HG02884 (cell line): Measurements from ENCODE around the gene PLXNA4.

Experiments
- ATAC-seq: cut with Tn5 transposase; IDR thresholded peaks from one replicate; pipeline ENCODE4 v1.9.1; 2021; ENCODE audit warnings: mild to moderate bottlenecking, moderate library complexity; ENCODE audit not compliant: unreplicated experiment

Gene PLXNA4

DNA sequence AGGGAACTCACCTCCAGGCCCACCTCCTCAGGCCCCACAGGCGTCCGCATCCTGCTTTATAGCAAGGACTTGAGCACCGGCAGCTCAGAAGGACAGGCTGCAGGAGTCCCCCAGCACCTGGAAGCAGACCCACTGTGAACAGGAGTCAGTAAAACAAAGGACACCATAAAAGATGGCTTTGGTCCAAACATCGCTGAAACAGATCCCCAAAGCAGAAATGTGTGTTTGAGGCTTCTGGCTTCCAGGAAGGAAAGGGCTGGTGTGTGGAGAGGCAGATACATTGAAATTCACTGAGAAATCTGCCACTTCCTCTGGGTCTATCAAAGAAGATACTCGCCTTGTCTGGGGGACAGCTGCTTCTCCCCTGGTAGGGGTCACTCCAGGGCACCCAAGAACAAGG is 286.2 kb downstream of the PLXNA4 start:
- ATAC-seq = no peak

DNA sequence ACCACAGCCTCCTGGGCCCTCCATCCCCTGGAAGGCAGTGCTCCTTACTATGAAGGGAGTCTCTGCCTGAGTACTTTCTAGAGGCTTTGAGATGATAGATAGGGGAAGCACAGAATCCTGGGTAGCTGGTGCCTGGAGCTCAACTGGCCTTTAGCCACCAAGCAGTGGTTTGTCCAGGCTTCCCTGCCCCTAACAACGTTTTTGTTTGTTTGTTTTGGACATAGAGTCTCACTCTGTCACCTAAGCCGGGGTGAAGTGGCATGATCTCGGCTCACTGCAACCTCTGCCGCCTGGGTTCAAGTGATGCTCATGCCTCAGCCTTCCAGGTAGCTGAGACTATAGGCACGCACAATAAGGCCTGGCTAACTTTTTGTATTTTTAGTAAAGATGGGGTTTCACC is 289.4 kb downstream of the PLXNA4 start:
- ATAC-seq = no peak

DNA sequence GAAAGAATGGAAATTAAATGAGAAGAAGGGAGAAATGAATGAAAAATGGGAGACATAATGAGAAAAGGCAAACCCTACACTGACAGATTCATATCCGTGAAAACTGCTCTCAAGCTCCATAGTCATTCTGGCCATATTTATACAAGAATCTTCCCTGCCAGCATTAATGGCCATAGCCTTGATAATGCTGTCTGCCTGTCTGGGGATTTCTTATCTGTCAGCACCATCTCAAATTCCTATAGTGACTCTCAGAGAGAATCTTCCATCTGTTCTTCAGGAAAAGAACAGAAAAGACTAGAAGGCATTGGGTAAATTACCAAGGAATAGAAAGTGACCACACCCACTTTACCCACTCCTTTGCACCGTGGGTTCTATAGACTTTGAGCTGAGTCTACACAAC is 295.9 kb downstream of the PLXNA4 start:
- no peak for ATAC-seq

DNA sequence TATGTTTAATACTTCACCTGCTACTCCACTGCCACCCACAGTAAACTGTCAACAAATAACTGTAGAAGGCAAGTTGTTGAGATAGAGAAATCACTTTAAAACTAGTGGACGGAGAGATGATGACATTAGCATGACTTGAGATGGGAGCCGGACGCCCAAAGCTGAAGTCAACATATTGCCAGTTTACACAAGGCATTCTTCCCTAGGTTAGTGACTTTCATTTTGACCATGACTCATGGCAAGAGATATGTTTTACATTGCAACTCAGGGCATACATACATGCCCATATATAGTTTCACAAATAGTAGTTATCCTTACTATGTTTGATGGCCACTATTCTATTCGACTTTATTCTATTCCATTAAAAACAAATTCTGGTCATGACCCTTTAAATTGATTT is 296.6 kb downstream of the PLXNA4 start:
- ATAC-seq = no peak

DNA sequence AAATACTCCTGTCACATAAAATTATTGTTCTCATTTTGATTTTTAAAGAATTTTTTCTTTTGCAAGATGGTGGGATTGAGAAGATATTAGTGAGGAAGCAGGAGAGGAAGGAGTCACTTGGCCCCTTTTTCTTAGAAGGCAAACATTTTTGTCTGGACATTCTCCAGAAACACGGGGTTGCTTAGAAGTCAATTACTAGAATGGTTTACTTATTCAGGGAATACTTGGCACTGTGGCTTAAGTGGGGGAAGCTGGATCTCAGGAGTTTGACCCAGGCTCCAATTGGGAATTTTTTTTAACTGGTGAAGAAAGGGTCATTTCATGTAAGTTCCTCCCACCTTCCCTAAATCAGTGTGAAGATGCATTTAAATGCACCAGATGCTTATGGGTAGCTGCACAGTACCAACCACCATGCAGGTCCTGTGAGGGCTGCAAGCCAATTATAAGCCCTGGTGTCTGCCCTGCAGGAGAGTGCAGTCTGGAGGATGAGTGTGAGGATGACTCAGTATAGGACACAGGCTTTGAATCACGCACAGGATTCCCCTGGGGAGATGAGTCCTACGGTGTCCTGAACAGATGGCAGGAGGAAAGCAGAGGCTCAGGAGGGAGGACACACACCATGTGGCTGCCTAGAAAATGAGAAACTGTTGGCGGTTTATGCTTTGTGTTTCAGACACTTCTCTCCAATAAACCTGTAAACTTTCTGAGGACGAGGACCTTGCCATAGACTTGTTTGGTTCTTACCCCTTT is 299.1 kb downstream of the PLXNA4 start:
- no peak for ATAC-seq

DNA sequence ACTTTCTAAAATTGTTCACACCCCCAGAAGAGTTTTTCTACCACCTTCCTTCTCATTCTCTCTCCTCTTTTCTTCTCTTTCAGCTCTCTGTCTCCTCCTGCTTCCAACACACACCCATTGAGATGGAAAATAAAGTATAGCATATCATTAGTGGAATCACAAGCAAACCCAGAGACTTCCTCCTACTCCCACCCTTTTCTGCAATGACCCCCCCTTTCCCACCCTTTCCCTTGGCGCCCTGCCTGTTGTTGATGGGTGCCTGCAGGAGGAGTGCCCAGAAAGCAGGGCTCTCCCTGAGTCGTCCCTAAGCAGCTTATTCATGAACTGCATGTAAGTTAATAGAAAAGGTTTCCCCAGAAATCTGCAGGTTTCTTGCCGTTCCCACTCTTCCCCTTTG is 300.0 kb downstream of the PLXNA4 start:
- ATAC-seq = no peak

DNA sequence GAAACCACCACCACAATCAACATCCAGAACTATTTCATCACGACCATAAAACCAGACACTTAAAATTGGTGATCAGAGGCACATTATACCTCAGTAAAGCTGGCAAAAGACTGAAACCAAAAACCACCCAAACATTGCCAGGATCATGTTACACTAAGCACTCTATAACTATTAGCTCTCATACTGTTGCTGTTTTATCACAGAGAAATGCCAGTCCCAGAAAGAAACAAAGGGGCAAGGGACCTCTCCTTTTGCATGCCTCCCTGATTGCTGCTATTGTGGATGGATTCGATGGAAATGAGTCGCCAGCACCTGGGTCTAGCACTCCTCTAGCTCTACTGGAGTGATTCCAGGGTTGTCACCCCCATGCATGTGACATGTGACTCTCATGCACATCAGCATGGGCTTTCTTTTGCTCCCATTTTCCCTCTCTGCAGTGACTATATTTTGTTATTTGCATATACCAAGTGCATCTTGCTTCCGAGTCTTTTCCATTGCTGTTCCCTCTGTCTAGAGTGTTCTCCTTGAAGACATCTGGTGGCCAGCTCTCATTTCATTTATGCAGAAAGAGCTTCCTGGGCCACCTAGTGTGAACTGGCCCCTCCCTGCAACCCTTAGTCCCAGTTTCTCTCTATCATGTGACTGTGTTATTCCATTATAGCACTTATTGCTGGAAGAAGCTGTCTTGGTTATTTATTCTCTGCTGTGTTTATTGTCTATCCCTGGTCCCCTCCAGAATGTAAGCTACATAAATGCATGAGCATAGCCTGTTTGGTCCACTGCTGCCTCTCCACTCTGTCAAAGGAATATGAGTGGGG is 300.6 kb downstream of the PLXNA4 start:
- ATAC-seq = no peak

DNA sequence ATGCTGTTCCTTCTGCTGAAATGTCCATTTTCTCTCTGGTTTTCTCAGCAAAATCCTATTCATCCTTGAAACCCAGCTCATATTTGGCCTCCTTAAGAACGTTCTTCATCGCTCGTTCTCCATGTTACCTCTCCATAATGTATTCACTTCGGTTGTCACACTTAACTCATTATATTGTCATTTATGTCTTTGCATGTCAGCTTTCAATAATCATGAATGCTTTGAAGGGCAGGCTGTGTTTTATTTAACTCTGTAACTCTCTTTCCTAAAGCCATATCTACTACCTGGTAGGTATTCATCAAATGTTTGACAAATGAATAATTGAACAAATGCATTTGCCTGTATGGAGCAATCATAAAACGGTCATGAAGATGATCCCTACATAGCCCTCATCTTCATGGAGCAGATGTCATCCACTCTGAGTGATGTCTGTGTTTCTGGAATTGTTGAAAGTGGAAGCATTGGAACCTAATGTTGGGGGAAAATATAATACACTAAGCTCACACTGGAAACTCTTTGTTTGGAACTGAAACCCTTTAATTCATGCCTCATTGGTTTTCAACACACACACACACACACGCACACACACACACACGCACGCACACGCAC is 303.4 kb downstream of the PLXNA4 start:
- ATAC-seq = no peak

DNA sequence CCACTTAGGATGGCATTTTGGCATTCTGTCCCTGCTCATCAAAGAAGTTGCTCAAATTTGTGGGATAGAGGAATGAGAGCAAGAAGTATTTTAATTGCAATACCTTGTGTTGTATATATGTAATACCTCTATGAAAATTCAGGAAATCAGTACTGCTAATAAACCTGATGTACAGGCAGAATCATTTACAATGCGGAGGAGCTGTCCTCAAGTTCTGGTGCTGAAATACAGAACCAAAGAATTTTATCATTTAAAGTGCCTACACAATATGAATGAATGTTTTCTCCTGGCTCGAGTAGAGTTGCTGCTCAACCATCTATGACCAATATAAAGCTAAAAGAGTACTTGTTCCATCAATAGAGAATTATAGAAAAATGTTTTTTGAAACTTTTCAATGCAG is 305.8 kb downstream of the PLXNA4 start:
- ATAC-seq = no peak

DNA sequence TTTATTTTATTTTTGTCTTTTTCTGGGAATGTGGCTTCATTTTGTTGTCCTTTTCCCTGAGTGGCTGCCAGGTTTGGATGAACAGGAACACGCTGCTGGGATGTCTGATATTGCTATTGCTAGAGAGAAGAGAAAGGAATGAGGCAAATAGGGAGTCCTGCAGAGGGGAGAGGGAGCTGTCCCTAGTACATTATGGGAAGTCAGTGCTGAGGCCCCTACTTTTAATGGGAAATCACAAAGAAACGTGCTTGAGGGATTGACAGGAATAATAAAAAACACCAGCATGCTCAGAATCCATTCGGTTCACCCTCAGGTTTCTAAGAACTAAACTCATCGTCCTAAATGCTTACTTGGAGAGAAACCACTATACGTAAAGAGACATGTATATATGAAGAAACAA is 306.6 kb downstream of the PLXNA4 start:
- ATAC-seq = no peak

DNA sequence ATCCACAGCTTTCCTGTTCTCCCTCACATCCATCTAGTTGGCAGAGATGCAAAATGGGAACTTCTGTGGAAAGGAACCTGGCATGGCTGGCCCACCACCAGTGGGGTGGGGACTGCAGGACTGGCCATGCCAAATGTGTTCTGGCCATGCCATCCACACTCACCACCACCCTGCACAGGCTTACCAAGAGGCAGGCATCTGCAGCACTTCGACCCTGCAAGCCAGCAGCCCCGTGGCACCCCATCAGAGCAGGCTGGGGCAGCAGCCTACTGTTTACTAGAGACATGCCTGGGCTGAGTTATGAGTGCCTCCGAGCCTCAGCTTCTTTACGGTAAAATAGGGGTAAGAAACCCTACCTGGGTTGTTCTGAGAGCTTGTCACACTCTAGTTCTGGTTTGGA is 313.1 kb downstream of the PLXNA4 start:
- ATAC-seq = no peak

DNA sequence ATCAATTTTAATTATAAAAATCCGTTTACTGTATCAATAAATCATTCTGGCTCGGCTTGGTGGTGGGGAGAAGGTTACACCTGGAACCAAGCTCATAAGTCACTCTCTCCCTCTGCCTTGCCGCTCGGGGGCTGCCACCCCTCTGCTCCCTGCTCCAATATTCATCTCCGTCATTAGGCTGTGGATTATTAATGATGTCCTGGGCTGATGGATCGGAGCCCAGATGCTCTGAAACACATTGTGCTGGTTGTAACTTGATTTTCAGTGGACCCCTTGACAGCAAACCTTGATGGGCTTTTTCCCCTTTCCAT is 314.2 kb downstream of the PLXNA4 start:
- no peak for ATAC-seq

DNA sequence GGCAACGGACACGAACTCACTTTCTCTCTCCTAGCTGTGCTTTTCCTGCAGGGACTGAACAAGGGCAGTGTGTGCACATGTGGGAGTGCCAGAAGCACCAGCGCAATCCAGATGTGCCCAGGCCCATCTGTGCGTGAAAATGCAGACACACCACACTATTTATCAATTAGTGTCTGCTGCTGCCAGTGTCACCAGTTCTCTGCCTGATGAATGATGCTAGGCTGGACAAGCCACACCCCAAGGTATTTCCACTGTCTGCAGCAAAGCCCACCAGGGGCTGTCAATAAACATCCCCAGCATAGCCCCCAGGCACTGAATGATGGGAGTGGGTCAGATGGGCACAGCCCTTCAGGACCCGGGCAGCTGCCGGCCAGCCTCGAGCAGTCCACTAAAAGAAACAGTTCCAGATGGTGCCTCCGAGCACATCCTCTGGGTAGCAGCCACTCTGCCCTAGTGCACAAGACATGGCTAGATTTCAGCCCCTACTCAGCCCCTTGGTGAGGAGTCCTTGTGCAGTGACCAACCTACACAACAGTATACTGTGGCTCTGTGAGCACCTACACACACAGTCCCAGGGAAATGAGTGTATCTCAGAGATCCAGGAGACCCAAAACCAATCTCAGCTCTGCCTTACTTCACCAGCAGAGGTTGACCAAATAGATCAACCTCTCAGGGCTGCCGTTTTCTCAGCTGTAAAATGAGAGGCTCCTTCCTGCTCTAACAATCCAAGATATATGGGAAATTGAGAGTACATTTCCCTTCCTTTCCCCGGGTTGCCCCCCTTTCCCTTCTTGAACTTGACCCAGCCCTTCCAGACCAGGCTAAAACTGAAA is 314.7 kb downstream of the PLXNA4 start:
- no peak for ATAC-seq

DNA sequence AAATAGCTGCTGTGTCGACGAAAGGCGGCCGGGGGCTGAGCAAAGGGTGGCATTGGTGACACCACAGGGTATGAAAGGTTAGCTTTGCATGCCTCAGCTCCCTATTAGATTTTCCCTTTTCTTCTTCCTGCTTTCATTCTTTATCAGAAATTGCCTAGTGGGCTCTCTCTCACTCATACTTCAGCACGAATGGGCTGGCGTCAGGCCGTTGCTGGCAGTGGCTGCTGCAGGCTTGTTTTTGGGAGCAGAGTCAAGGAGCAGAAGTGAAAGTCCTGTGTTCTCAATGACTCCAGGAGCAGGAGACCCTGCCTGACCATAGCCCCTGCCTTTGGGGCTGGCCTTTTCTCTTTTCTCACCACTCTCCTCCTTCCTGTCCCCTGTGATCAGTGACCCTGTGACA is 318.0 kb downstream of the PLXNA4 start:
- ATAC-seq = no peak

DNA sequence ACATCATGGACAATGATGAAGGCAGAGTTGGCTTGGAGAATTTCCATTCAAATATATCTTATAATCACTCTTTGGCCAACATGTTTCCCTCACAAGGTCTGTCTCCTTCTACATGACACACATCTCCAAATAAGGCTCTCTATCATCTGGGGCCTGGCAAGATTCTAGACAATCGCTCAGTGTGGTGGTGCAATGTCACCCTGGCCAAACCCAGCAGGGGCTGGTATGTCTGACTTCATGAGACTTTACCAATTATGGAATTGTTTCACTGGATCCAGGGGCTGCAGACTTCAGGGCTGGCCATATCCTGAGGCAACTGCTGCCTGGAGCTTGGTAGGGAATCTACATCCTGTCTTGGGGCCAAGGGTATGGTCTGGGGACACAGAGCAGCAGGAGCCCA is 319.0 kb downstream of the PLXNA4 start:
- ATAC-seq = no peak

DNA sequence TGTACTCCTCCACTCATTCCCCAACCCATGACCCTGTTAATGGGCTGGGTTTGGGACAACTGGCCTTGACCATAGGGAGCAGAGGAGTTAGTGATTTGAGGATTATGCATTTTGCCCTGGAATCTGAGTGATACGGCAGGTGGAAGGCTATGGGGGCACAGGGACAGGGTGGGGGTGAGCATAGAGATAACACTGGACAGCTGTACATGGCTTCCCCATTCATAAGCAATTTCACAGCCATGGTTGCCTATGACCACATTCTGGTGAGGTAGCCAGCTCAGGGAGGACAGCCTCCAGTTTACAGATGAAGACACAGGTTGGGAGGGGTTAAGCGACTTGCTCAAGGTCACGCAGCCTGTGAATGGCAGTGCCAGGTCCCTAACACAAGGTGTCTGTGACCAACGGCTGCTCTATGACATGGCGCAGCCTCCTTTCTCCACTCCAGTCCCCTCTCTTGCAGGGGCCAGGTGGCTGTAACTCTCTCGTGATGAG is 319.5 kb downstream of the PLXNA4 start:
- no peak for ATAC-seq

DNA sequence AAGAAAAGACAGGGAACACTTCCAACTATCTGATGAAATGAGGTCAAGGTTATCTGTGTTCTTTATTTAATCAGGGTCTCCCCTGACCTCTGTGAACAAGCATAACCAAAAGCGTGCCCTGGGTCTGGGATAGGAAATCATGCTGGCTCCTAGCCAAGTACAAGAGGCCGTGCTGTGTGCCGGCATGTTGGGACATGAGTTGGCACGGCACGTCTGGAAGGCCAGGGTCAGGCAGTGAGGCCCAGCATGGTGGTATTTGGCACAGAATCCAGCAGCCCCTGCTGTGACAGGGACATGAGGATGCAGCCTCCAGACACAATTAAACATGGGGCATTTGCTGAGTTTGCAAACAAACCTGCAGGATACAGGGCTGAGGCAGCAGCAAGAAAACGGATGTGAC is 320.4 kb downstream of the PLXNA4 start:
- no peak for ATAC-seq

DNA sequence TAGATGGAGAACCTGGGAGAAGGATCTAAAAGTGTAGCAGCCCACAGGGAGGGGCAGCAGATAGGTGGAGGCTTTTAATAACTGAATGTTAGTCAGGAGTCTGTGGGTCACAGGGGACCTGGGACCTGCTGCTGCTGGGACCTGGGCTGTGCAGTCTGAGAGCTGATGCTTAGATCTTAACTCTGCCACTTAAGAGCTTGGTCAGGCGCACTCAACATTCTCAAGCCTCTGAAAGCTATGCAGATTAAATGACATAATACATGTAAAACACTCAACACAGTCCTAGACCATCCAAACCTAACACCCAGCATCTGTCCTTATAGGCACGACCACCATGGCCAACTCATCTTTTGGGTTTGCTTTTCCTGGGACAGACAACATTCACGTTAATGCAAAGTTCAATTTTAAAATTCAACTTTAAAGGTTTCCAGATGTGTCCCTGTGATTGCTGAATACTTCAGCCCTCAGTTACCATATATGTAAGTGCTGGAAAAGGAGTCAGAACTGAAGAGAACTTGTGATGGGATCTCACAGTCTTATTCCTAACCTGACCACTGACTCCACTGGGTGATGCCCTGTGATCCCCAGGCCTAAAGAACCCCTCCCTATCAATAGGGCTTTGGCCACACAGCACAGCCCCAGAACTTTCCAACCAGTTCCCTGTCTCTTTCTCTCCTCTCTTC is 321.0 kb downstream of the PLXNA4 start:
- no peak for ATAC-seq

DNA sequence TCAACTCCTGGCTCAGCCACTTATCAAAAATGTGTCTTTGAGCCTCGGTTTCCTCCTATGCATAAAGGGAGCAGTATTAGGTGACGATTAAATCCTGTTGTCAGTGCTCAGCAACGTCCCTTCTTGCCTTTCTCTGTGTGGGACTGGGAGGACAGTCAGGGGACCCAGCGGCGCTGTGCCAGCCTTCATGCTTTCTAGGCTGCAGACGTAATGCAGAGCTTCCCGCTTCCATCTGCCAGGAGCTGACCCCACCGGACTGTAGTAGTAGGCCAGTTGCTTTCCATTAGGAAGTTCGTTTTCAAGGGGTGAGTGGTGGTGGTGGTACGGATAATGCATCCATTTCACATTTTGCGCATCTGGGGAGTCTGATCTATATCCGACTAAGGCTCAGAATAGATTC is 321.8 kb downstream of the PLXNA4 start:
- no peak for ATAC-seq

DNA sequence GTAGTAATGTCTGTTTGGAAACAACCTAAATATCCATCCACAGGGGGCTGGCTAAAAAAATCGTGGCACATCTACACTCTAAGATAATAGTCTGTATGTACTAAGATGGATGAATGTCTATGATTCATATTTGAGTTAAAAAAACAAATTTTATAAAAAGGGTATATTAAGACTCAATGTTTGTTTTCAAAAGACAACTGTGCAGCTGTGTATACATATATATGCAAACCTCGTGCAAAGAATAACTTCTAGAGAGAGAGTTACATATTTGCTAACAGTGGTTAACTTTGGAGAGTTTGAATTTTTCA is 323.5 kb downstream of the PLXNA4 start:
- no peak for ATAC-seq

DNA sequence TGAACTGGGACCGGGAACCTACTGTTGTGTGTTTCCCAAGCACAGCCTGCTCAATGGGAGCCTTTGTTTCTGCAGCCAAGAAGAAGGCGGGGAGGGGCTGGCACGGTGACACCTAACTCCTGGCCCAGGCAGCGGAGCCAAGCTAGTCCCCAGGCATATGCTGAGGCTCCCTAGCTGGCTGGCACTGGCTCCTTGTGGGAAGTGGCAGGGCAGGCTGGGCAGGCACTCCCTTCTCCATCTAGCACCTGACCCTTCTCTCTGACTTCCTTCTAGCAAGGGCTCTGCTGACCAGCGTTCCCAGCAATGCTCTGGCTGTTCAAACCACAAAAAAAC is 325.0 kb downstream of the PLXNA4 start:
- no peak for ATAC-seq
